Measurements from ENCODE around the gene USP37.

The USP37 gene

DNA sequence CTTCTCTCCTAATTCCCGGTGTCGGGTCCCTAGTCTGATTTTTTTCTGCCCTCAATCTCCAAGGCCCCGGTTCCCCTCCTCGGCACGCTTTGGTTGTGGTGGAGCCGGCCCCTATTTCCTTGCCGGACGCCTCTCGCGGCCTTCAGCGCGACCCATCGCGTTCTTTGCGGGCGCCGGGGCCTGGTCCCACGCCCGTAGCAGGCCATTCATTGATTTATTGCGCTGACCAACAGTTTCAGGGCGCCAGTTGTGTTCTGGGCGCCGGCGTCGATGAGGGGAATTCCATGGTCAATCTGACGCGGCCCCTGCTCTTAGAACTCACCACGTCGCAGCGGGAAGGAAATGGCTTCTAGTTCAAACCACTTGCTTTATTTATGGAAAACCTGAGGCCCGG lies 884 bp upstream of the USP37 start:
- Histone ChIP-seq H3K79me2 (ENCODE audit: insufficient read depth, low read length) (peaks cover 97% of the 10 kb centered on the region), H3K4me3 (ENCODE audit: low read depth in 1 of 2, low read length in 2 of 2) (peak overlapping the region; percentile 65 to 80), H3K9me3 (ENCODE audit: insufficient read depth, low read length, severe bottlenecking) (no peaks in the 10 kb centered on the region), H3K27ac (ENCODE audit: low read length) (peak overlapping the region; percentile 100), H4K20me1 (ENCODE audit: insufficient read depth, low read length) (peaks cover 33% of the 10 kb centered on the region; the same call in 1 of the 2 replicates), H2AFZ (ENCODE audit: low read depth, low read length) (peak overlapping the region; percentile 96), H3K4me1 (ENCODE audit: insufficient read depth, low read length) (peaks cover 60% of the 10 kb centered on the region), H3K4me2 (ENCODE audit: insufficient read depth, low read length) (peak overlapping the region; percentile 76), H3K27me3 (ENCODE audit: insufficient read depth, low read length, poor library complexity) (no peaks in the 10 kb centered on the region), H3K36me3 (ENCODE audit: insufficient read depth, low read length) (peaks cover 53% of the 10 kb centered on the region), H3K9ac (ENCODE audit: low read depth, low read length) (peak overlapping the region; percentile 91)
- ATAC-seq (ENCODE audit: insufficient read depth, low read depth) (no peak), DNase-seq (no peak)
- no peak for TF ChIP-seq EZH2 (IDR thresholded peaks at IDR 0.05; ENCODE audit: borderline replicate concordance, low read depth, low read length, severe bottlenecking)
- TF ChIP-seq, protein P1, sequence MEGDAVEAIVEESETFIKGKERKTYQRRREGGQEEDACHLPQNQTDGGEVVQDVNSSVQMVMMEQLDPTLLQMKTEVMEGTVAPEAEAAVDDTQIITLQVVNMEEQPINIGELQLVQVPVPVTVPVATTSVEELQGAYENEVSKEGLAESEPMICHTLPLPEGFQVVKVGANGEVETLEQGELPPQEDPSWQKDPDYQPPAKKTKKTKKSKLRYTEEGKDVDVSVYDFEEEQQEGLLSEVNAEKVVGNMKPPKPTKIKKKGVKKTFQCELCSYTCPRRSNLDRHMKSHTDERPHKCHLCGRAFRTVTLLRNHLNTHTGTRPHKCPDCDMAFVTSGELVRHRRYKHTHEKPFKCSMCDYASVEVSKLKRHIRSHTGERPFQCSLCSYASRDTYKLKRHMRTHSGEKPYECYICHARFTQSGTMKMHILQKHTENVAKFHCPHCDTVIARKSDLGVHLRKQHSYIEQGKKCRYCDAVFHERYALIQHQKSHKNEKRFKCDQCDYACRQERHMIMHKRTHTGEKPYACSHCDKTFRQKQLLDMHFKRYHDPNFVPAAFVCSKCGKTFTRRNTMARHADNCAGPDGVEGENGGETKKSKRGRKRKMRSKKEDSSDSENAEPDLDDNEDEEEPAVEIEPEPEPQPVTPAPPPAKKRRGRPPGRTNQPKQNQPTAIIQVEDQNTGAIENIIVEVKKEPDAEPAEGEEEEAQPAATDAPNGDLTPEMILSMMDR (IDR thresholded peaks at IDR 0.05; ENCODE audit: borderline replicate concordance, extremely low read depth, low read length, poor library complexity, severe bottlenecking), result no peak

DNA sequence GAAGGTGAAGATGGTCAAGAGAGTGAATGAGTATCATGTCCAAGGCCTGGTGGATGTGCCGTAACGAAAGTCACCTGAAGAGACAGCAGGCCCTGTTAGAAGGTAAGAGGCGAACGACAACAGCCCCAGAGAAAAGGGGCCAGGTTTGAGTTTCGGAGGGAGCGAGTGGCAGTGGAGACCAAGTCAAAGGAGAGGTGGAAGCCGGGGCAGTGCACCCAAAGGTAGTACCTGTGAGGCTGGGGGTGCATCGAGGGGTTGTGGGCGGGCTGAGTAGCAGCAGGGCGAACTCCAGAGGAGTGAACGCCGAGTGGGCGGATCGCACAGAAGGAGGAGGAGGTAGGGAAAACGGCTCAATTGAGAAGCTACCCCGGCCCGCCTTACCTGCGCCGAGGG lies 358 bp downstream of the USP37 start:
- Histone ChIP-seq H3K9me3 (ENCODE audit: insufficient read depth, low read length, severe bottlenecking) (no peaks in the 10 kb centered on the region), H3K79me2 (ENCODE audit: insufficient read depth, low read length) (peaks cover 96% of the 10 kb centered on the region), H3K4me3 (ENCODE audit: low read depth in 1 of 2, low read length in 2 of 2) (peak overlapping the region; percentile 40 to 82), H3K27ac (ENCODE audit: low read length) (peak overlapping the region; percentile 93), H3K4me1 (ENCODE audit: insufficient read depth, low read length) (peaks cover 65% of the 10 kb centered on the region), H4K20me1 (ENCODE audit: insufficient read depth, low read length) (peaks cover 33% of the 10 kb centered on the region; the same call in 1 of the 2 replicates), H3K9ac (ENCODE audit: low read depth, low read length) (peak overlapping the region; percentile 91), H3K36me3 (ENCODE audit: insufficient read depth, low read length) (peaks cover 50% of the 10 kb centered on the region), H3K27me3 (ENCODE audit: insufficient read depth, low read length, poor library complexity) (no peaks in the 10 kb centered on the region), H2AFZ (ENCODE audit: low read depth, low read length) (peak overlapping the region; percentile 94), H3K4me2 (ENCODE audit: insufficient read depth, low read length) (peak overlapping the region; percentile 68)
- DNase-seq, result no peak
- ATAC-seq (ENCODE audit: insufficient read depth, low read depth), result peak; percentile 67
- no peak for TF ChIP-seq EZH2 (IDR thresholded peaks at IDR 0.05; ENCODE audit: borderline replicate concordance, low read depth, low read length, severe bottlenecking)
- TF ChIP-seq, protein P1 (IDR thresholded peaks at IDR 0.05; ENCODE audit: borderline replicate concordance, extremely low read depth, low read length, poor library complexity, severe bottlenecking), result no peak

DNA sequence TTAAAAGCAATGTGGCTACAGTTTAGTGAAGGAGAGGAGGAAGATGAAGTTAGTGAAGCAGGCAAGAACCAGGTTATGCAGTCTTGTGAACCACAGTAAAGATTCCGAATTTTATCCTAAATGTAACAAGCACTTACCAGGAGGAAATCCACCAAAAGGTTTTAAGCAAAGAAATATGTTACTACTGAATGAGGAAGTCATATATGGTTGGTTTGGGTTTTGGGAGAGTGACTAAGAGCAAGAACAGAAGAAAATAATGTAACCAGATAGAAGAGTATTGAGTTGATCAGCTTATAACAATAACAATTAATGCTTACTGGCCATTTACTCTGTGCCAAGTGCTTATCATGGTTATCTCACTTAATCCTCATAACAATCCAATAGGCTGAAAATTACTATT lies 1.9 kb downstream of the USP37 start:
- peaks cover 23% of the 10 kb centered on the region; the same call in 1 of the 2 replicates for H4K20me1 ChIP-seq (ENCODE audit: insufficient read depth, low read length)
- H3K27ac ChIP-seq (ENCODE audit: low read length), result peak overlapping the region; percentile 6; the same call in 1 of the 2 replicates
- peaks cover 52% of the 10 kb centered on the region for H3K36me3 ChIP-seq (ENCODE audit: insufficient read depth, low read length)
- H3K9ac ChIP-seq (ENCODE audit: low read depth, low read length), result peak overlapping the region; percentile 91
- H3K4me3 ChIP-seq (ENCODE audit: low read depth in 1 of 2, low read length in 2 of 2), result peak overlapping the region in 1 of 2 experiments; percentile 82; a peak in 2 of 4 replicates
- no peaks in the 10 kb centered on the region for H3K27me3 ChIP-seq (ENCODE audit: insufficient read depth, low read length, poor library complexity)
- no peak overlapping the region for H2AFZ ChIP-seq (ENCODE audit: low read depth, low read length)
- DNase-seq, result no peak
- no peaks in the 10 kb centered on the region for H3K9me3 ChIP-seq (ENCODE audit: insufficient read depth, low read length, severe bottlenecking)
- ATAC-seq (ENCODE audit: insufficient read depth, low read depth), result no peak
- peaks cover 95% of the 10 kb centered on the region for H3K79me2 ChIP-seq (ENCODE audit: insufficient read depth, low read length)
- TF ChIP-seq, protein P1 (IDR thresholded peaks at IDR 0.05; ENCODE audit: borderline replicate concordance, extremely low read depth, low read length, poor library complexity, severe bottlenecking), result no peak
- no peak for TF ChIP-seq EZH2 (IDR thresholded peaks at IDR 0.05; ENCODE audit: borderline replicate concordance, low read depth, low read length, severe bottlenecking)
- peaks cover 51% of the 10 kb centered on the region for H3K4me1 ChIP-seq (ENCODE audit: insufficient read depth, low read length)
- peak overlapping the region; percentile 68 for H3K4me2 ChIP-seq (ENCODE audit: insufficient read depth, low read length)

All from DND-41 (cell line).